Peyer's patch (tissue), 4 donors: ENCODE measurements around the gene SLC35G6.

Source experiments
- POLR2A ChIP-seq, 2 donors: fragments of 450-650 bp; IDR thresholded peaks; one replicate each; pipeline ENCODE4 v1.5.1; 2017; ENCODE audit warnings: antibody characterized with exemption in 2 of 2, mild to moderate bottlenecking in 2 of 2, moderate library complexity in 2 of 2
- TF ChIP-seq, protein P1 (sequence below), 6 experiments: fragments of 450-650 bp in 4 of 6; fragments of 200-600 bp in 2 of 6; sonication (generic) in 1 of 6; IDR thresholded peaks; one replicate each; pipeline ENCODE4 v1.5.1; 2017 to 2019; ENCODE audit warnings: antibody characterized with exemption in 6 of 6, mild to moderate bottlenecking in 3 of 6, moderate library complexity in 1 of 6

DNA sequence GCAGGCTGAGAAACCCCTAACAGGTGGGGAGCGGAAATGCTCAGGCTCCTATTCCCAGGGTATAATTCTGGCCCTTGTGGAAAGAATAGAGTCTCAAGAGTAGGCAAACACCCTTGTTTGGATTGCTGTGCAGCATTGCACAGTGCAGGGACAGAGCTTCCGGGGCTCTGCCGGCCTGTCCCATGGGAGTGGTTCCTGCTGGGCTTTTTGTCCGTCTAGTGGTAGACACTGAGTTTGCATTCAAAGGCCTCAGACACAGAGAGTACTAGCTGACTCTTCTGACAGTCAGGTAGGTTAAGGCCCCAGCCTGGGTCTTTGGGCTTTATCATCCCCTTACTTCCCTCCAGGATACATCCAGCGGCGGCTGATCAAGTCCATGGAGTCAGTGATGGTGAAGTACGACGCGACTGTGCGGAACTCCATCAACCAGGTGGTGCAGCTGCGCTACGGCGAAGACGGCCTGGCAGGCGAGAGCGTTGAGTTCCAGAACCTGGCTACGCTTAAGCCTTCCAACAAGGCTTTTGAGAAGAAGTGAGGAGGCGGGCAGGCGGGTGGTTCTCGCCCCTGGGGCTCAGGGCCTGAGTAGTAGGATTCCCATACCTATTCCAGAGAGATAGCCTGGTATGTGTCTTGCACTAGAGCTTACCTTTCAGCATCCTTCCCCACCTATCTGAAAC lies 21.1 kb downstream of the SLC35G6 start:
- no peak for TF ChIP-seq POLR2A (IDR thresholded peaks at IDR 0.05)
- TF ChIP-seq, protein P1, sequence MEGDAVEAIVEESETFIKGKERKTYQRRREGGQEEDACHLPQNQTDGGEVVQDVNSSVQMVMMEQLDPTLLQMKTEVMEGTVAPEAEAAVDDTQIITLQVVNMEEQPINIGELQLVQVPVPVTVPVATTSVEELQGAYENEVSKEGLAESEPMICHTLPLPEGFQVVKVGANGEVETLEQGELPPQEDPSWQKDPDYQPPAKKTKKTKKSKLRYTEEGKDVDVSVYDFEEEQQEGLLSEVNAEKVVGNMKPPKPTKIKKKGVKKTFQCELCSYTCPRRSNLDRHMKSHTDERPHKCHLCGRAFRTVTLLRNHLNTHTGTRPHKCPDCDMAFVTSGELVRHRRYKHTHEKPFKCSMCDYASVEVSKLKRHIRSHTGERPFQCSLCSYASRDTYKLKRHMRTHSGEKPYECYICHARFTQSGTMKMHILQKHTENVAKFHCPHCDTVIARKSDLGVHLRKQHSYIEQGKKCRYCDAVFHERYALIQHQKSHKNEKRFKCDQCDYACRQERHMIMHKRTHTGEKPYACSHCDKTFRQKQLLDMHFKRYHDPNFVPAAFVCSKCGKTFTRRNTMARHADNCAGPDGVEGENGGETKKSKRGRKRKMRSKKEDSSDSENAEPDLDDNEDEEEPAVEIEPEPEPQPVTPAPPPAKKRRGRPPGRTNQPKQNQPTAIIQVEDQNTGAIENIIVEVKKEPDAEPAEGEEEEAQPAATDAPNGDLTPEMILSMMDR (IDR thresholded peaks at IDR 0.05) = no peak
